Loucy (cell line): ENCODE data around the gene MACROD2.

ENCODE experiments used
- H2AFZ ChIP-seq: fragments of 200-600 bp; sonication (generic); 2 replicates; pipeline ENCODE4 v1.6.0; 2016; ENCODE audit warnings: antibody characterized with exemption, mild to moderate bottlenecking, low read length, moderate library complexity
- H3F3A ChIP-seq: fragments of 200-600 bp; 2 replicates; pipeline ENCODE4 v1.6.0; 2016; ENCODE audit warnings: antibody characterized with exemption, low read depth, mild to moderate bottlenecking
- H3K27me3 ChIP-seq: fragments of 200-600 bp; sonication (generic); 2 replicates; pipeline ENCODE4 v1.6.1; 2014; ENCODE audit warnings: low read length, mild to moderate bottlenecking; ENCODE audit not compliant: insufficient read depth, poor library complexity, severe bottlenecking
- H3K36me3 ChIP-seq: fragments of 200-600 bp; sonication (generic); 2 replicates; pipeline ENCODE4 v1.6.1; 2016; ENCODE audit warnings: low read length; ENCODE audit not compliant: insufficient read depth
- H3K4me1 ChIP-seq: fragments of 200-600 bp; sonication (generic); 2 replicates; pipeline ENCODE4 v1.5.1; 2014; ENCODE audit warnings: low read length, mild to moderate bottlenecking; ENCODE audit not compliant: insufficient read depth, poor library complexity, severe bottlenecking
- H3K4me2 ChIP-seq: fragments of 200-600 bp; sonication (generic); 2 replicates; pipeline ENCODE4 v1.6.0; 2014; ENCODE audit warnings: antibody characterized with exemption, low read length, low read depth, mild to moderate bottlenecking; ENCODE audit not compliant: poor library complexity, severe bottlenecking
- H3K4me3 ChIP-seq: fragments of 200-600 bp; sonication (generic); 2 replicates; pipeline ENCODE4 v1.5.1; 2014; ENCODE audit warnings: low read length, mild to moderate bottlenecking, mixed read lengths; ENCODE audit not compliant: poor library complexity, severe bottlenecking
- H3K79me2 ChIP-seq: fragments of 200-600 bp; sonication (generic); 2 replicates; pipeline ENCODE4 v1.6.1; 2014; ENCODE audit warnings: low read length; ENCODE audit not compliant: insufficient read depth
- H3K9ac ChIP-seq: fragments of 200-600 bp; sonication (generic); 2 replicates; pipeline ENCODE4 v1.6.0; 2014; ENCODE audit warnings: mild to moderate bottlenecking, low read depth, low read length, moderate library complexity; ENCODE audit not compliant: poor library complexity, severe bottlenecking
- H3K9me2 ChIP-seq: fragments of 200-600 bp; sonication (generic); replicated peaks from 2 replicates; pipeline ENCODE4 v1.6.1; 2016; ENCODE audit warnings: low read depth, low read length, mixed read lengths
- H3K9me3 ChIP-seq: fragments of 200-600 bp; sonication (generic); 2 replicates; pipeline ENCODE4 v1.6.1; 2014; ENCODE audit warnings: mild to moderate bottlenecking, antibody characterized with exemption, low read length, low read depth; ENCODE audit not compliant: insufficient read depth
- H4K20me1 ChIP-seq: fragments of 200-600 bp; sonication (generic); 2 replicates; pipeline ENCODE4 v1.6.0; 2014; ENCODE audit warnings: antibody characterized with exemption, low read length, mild to moderate bottlenecking; ENCODE audit not compliant: insufficient read depth, poor library complexity, severe bottlenecking
- EZH2phosphoT487 ChIP-seq: fragments of 200-600 bp; IDR thresholded peaks from 2 replicates; pipeline ENCODE4 v1.6.1; 2018; ENCODE audit warnings: antibody characterized with exemption, mild to moderate bottlenecking, moderate library complexity, borderline replicate concordance
- TF ChIP-seq, protein P1 (sequence below): fragments of 200-600 bp; sonication (generic); conservative IDR thresholded peaks from 2 replicates; pipeline ENCODE4 v1.5.1; 2014; ENCODE audit warnings: mild to moderate bottlenecking, antibody characterized with exemption, low read length

MACROD2 gene

DNA sequence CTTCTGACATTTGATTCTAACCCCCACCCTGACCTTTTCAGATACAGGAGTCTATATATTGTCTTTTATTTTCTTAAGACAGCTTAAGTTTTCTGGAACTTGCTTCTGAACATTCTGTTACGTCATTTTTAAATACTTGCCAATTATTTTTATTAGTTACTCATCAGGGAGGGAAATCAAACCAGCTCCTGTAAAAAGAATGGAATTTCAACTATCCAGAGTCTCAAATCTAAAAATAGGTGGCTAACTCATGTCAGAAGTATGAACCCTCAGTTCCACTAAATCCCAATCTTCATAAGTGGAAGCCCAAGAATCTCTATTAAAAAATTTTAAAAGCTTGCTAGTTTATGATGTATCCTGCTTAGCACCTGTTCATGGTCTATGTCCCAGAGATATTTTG is 1677.9 kb downstream of the MACROD2 start:
- Histone ChIP-seq H3K79me2 (no peaks in the 10 kb centered on the region), H3K4me2 (no peak overlapping the region), H3K9me2 (no peaks in the 10 kb centered on the region), H3K4me1 (no peaks in the 10 kb centered on the region), H2AFZ (no peak overlapping the region), H4K20me1 (no peaks in the 10 kb centered on the region), H3K9me3 (no peaks in the 10 kb centered on the region), H3K36me3 (no peaks in the 10 kb centered on the region), H3K27me3 (no peaks in the 10 kb centered on the region), H3F3A (no peaks in the 10 kb centered on the region), H3K4me3 (no peak overlapping the region), H3K9ac (no peak overlapping the region)
- TF ChIP-seq, protein P1, sequence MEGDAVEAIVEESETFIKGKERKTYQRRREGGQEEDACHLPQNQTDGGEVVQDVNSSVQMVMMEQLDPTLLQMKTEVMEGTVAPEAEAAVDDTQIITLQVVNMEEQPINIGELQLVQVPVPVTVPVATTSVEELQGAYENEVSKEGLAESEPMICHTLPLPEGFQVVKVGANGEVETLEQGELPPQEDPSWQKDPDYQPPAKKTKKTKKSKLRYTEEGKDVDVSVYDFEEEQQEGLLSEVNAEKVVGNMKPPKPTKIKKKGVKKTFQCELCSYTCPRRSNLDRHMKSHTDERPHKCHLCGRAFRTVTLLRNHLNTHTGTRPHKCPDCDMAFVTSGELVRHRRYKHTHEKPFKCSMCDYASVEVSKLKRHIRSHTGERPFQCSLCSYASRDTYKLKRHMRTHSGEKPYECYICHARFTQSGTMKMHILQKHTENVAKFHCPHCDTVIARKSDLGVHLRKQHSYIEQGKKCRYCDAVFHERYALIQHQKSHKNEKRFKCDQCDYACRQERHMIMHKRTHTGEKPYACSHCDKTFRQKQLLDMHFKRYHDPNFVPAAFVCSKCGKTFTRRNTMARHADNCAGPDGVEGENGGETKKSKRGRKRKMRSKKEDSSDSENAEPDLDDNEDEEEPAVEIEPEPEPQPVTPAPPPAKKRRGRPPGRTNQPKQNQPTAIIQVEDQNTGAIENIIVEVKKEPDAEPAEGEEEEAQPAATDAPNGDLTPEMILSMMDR, result no peak
- no peak for TF ChIP-seq EZH2phosphoT487

DNA sequence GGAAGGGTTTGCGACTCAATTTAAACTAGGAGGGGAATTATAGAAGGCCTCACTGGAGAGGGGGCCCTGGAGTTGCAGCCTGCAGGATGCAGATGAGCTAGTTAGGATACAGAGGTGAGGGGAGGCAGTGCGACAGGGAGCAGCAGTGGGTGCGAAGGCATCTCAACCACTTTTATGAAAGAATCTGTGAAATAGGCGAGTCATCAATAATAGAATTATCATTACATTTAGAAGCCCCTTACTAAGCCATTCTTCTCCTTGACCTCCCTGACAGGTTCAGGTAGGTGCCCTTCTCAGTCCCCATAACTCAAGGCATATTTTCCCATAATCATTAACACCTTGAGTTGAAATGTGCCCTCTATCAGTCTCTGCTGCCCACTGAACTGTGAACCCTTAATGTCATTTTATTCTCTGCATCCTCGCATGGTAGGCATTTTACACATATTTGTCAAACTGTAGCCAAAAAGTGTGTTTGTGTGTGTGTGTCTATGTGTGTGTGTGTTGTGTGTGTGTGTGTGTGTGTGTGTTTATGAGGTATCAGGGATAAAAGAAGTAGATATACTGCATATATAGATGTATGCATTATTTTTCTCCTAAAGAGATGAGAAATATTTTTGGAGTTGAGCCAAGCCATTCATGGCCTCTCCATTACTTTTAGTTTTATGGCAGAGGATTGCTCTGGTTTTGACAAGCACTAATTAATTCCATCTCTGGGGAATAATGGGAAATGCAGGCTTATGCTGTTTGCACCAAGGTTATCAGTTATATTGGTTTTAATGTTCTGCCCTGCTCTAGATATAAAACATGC is 1679.1 kb downstream of the MACROD2 start:
- TF ChIP-seq EZH2phosphoT487, result no peak
- TF ChIP-seq, protein P1, result no peak
- Histone ChIP-seq H3K27me3 (no peaks in the 10 kb centered on the region), H4K20me1 (no peaks in the 10 kb centered on the region), H3K9me2 (no peaks in the 10 kb centered on the region), H3K4me3 (no peak overlapping the region), H3K9me3 (no peaks in the 10 kb centered on the region), H3K4me1 (no peaks in the 10 kb centered on the region), H3F3A (no peaks in the 10 kb centered on the region), H3K79me2 (no peaks in the 10 kb centered on the region), H3K4me2 (no peak overlapping the region), H2AFZ (no peak overlapping the region), H3K9ac (no peak overlapping the region), H3K36me3 (no peaks in the 10 kb centered on the region)

GRCh38 chr20:15675061-15675514 is 1679.8 kb downstream of the MACROD2 start:
- no peak overlapping the region for H2AFZ ChIP-seq
- TF ChIP-seq, protein P1, result no peak
- no peak for TF ChIP-seq EZH2phosphoT487
- no peaks in the 10 kb centered on the region for H4K20me1 ChIP-seq
- H3K4me2 ChIP-seq, result no peak overlapping the region
- H3F3A ChIP-seq, result no peaks in the 10 kb centered on the region
- H3K36me3 ChIP-seq, result no peaks in the 10 kb centered on the region
- no peaks in the 10 kb centered on the region for H3K9me3 ChIP-seq
- no peaks in the 10 kb centered on the region for H3K79me2 ChIP-seq
- no peaks in the 10 kb centered on the region for H3K4me1 ChIP-seq
- no peak overlapping the region for H3K4me3 ChIP-seq
- H3K9me2 ChIP-seq, result no peaks in the 10 kb centered on the region
- no peak overlapping the region for H3K9ac ChIP-seq
- no peaks in the 10 kb centered on the region for H3K27me3 ChIP-seq
